GM21526 (cell line): Measurements from ENCODE around the gene GMPPB.
"Not testable (repeated sequence)": the region's sequence is repeated elsewhere in the genome, so short reads cannot be mapped to it uniquely, and the experiment has no call there.

ENCODE experiments used
- ATAC-seq: cut with Tn5 transposase; IDR thresholded peaks from one replicate; pipeline ENCODE4 v1.9.1; 2021; ENCODE audit warnings: moderate library complexity; ENCODE audit not compliant: unreplicated experiment, low FRiP score

GMPPB gene

DNA sequence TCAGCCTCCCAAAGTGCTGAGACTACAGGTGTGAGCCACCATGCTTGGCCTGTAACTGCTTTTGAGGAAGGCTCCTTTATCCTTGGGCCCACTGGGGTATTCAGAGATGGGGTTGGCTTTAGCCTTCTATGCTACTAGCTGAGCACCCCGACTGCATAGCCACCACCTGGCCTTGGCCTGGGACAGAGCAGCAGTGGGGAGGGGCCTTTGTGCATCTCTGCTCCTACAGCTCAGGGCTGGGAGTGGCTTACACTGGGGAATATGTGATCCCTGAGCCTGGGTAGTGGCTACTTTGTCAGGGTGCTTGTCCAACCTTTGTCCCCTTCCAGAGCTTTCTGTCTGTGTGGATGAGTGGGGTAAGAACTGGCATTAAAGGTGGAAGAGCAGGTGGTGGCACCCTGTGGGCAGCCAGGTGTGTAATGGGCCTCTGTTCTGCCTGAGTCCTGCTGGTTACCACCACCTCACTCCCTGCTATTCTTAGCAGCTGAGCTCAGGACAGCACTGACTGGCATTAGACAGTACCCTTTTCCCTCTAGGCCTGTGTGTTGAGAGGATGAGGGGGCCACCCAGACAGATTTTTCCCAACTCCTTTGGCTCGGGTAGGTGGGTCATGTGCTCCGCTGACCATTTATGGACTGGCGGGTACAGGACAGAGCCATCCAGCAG, 28.3 kb downstream of the GMPPB start:
- not testable (repeated sequence) for ATAC-seq

DNA sequence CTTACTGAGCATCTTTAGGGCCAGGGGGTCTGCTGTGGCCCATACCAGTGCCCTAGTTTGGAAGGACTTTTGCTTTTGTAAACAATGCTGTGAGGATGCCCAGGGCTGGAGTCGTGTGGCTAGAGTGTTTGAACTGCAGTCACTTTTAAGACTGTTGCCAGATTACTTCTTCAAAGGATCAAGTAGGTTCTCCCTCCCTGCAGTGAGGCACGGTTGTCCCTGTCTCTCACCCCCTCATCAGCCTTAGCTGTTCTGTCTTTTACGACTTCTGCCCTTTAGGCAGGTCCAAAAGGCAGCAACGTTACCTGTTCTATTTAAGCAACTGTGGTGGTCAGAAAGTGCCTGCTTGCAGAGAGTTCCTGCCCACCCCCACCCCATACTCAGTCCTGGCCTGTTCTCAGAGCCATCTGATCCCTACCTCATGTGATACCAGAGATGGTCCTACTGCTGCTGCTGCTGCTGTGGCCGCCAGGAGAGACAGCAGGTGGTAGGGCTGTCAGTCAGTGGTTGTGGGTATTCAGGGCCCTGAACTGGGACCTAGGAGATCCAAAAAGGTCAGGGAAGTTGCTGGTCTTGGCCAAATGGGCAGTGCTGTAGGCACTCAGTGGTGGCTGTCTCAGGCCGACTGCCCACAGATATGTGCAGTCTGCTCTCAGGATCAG, 29.2 kb downstream of the GMPPB start:
- not testable (repeated sequence) for ATAC-seq

DNA sequence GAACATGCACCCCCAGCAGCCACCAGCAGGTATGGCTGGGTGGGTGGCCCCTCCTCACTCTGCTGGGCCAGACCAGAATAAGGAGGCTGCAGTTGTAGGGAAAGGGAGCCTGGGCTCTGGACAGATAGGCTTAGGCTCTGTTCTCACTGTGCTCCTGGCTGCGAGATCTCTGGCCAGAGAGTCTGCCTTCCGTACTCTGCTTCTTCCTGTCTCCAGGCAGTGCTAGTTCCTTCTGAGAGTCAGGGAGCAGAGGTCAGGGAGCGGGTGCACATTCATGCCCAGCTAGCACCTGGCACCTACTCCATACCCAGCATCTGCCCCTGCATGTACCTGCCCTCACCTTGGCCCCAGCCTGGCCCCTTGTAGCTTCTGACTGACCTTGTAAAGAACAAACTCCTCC, 32.3 kb downstream of the GMPPB start:
- not testable (repeated sequence) for ATAC-seq

DNA sequence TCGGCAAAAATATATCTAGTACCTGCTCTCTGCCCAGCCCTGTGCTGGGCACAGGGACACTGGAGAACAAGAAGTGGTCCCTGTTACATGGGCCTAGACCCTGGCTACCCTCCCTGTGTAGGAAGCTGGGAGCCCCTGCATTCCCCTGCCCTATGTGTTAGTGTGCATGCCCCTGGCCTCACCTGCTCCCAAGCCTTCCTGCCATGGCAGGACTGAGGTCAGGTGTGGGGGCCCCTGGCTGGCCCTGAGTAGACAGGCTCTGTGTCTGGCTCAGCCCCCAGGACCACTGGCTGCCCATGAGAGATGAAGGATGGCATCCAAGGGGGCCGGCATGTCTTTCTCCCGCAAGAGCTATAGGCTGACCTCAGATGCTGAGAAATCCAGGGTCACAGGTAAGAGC, 32.9 kb downstream of the GMPPB start:
- not testable (repeated sequence) for ATAC-seq

DNA sequence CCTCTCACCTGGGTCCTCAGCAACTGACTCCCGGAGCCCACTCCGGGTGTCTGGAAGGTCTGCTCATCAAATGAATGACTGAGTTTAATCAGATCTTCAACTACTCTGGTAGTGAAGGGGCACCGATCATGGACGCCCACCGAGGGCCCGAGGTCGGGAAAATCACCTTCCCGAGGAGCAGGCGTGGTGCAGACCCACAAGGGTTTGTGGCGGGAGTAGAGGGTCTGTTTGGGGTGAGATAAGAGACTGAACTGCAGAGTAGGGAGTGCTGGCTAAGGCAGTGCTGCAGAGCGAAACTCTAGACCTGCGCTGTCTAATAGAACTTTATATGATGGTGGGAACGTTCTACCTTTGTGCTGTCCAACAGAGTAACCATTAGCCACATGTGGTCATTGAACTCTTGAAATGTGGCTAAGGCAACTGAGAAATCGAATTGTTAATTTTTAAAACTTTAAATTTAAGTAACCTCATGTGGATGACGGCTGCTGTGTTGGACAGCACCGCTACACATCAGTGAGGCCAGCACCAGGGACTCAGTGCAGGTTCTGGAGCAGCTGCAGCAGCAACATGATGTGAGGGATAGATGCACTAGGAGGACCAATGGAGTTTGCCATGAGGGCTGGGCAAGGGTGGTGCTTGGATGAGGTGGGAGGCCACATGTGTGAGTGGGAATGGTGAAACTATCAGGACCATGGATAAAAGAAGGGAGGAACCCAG, 33.7 kb downstream of the GMPPB start:
- ATAC-seq: not testable (repeated sequence)

DNA sequence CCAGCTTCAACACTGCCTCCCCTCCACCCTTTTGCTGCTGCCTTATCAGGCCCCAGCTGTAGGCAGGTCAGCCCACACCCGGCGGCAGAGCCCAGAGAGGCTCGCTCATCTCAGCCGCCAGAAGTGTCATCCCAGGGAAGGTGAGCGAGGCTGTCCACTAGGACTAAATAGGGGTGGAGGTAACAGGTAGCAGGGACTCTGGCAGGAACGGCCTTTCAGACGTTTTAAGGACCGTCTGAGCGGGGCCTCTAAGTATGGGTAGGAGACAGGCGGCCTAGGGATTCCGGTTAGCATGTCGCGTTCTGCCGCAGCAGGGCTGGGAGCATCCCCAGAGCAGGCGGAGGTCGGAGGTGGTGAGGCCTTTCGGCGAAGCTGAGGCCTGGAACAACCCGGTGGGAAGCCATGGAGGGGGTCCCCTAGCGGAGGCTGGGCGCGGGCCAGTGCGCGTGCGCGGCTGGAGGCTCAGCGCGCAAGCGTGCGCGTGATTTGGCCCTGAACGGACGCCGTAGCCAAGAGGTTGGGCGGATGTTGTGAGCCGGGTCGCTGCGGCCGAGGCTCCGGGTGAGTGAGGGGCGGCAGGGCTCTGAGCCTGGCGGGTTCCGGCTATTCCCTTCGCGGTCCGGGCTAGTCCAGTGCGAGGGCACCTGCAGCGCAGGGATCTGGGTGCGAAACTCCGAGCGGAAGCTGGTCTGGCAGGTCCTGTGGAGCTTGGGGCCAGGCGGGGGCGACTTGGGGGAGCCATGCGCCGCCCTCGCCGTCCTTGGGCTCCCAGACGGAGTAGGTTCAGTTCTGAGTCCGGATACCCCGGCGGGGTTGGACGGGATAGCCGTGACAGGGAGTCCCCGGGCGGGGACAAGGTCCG, 34.5 kb downstream of the GMPPB start, which contains the start of the genes MST1 and RNF123:
TSS of gene MST1 (minus strand) at position 429 of the 862 bp plus-strand sequence. CDS start 783 bp downstream, outside the sequence.
TSS of gene RNF123 (plus strand) at position 512 of the 862 bp plus-strand sequence. CDS start 1,609 bp downstream, outside the sequence.
- ATAC-seq: peak; percentile 58

DNA sequence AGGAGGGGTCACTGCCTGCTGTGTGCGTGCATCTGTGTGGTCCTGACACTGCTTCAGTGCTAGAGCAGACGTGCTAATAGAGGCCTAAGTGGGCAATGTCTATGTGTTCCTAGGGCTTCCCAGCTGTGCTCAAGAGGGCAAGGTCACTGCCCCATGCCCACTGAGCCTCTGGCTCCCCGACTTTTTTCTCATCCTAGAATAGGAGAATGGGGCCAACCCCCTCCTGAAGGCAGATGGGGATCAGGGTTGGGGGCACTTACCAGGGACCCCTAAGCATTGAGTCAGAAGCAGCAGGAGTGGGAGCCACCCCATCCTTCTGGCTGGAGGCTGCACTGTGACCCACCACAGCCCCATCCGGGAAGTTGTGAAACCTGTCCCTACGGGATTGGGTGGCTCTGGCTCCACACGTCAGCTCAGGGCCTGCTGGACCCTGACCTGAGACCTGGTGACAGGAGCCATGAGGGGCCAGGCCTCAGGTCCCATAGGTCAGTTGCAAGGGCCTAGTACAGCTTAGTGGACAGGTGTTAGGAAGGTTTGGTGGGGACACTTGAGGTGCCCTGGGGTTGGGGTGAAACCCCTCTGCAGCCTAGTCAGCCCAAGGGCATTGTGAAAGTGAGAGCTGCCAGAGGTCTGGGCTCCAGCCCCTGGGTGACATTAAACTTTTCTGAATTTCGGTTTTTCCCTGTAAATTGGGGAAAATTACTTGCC, 35.3 kb downstream of the GMPPB start:
- not testable (repeated sequence) for ATAC-seq

DNA sequence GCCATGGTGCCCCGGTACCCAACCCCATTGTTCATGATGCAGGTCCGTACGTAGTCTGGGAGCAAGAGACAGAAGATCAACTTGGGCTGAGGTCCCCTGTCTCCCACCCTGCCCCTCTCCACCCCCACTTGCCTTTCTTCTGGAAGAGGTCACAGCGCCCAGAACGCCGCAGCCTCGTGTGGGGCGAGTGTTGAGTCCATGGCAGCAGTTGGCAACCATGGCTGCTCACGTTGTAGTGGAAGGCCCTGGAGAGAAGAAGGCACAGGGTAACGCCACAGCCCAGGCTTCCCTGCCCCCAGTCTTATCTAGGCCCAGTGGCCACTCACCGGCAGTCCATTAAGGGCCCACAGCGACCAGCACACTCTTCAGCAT, 36.3 kb downstream of the GMPPB start:
- ATAC-seq: not testable (repeated sequence)

DNA sequence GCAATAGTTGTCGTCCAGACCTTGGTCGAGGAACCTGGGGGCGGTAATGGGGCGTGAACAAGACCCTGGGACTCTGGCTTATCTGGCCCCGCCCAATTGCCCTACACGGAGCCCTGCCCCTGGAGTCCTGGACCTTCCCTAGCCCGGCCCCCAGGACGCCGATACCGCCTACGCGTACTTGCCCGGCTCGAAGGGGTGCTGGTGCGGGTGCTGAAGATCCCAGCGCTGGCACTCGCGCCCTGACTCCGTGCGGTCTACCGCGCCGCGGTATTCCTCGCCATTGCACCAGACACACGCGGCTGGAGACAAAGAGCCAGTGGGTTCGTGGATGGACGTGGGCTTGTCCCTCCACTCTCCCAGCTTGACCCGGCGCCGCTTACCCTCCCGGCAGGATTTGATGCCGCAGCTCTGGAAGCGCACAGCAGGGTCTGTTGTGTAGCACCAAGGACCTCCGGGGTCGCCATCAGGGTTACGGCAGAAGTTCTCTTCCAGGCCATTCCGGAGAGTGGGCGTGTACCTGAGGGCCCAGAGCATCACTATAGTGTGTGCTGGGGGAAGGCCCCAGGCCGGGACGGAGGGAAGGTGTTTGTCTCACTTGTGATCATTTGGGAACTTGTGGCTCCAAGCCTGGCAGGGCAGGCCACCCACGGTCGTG, 36.9 kb downstream of the GMPPB start:
- not testable (repeated sequence) for ATAC-seq

DNA sequence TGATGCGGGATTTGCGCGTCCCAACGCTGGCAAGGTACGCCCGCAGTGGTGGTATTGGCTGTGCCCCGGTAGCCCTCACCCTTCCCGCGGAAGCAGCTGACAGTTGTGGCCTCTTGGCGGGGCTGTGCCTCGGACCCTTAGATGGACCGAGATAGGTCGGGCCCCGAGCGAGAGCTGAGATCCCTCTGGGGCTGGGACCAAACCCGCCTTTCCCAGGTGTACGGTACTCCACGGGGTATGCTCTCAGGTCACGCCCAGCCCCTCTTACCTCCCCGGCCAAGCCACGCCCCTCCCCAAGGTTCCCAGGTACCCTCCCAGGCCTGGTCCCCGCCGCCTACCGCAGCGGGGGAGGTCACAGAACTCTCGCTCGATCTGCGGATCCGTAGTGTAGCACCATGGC, 37.4 kb downstream of the GMPPB start:
- not testable (repeated sequence) for ATAC-seq

DNA sequence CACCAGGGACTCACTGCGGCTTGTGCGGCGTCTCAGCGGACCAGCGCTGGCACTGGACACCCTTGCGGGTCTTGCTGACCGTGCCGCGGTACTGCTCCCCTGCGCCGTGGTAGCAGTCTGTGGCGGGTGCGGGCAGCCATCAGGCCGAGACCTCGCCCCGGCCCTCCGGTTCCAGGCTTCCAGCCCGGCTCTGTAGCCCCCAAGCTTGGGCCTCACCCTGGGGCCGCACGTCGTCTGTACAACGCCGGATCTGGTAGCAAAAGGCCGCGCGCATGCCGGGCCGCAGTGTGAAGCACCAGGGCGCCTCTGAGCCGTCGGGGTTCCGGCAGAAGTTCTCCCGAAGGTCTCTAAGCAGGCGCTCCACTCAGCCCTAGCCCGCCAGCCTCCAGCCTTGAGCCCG, 37.9 kb downstream of the GMPPB start:
- not testable (repeated sequence) for ATAC-seq

DNA sequence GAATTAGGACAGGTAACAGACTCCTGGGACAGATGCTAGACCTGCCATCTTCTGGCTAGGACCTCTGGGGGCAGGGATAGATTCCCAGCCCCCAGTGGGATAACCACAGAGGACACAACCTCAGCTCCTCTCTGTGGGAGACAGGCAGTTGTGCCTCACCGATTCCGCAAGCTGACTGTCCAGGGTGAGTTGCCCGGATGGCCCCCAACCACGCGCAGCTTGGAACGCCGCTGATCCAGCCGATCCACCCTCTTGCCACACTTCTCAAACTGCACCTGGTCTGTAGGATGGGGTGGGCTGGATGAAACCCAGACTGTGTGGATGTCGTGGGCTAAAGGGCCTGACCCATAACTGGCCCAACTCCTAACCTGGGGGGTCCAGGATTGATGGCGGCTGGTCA, 38.6 kb downstream of the GMPPB start:
- ATAC-seq: not testable (repeated sequence)

DNA sequence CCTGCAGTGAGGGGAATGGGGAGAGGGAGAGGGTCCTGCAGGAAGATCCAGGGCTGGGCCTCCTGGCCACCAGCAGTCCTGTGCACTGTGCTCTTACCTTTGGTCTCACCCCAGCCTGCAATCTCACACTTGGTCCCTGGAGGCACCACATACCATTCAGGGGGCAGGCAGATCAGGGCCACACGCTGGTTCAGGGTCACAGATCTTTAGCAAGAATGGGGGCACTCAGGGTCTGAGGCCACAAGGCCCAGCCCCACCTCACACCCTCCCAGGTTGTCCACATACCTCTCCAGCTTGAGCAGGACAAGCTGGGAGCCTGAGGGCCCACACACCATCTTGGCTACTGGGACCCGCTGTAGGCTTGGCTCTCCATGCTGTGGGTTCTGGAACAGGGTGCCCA, 39.3 kb downstream of the GMPPB start:
- ATAC-seq: not testable (repeated sequence)

DNA sequence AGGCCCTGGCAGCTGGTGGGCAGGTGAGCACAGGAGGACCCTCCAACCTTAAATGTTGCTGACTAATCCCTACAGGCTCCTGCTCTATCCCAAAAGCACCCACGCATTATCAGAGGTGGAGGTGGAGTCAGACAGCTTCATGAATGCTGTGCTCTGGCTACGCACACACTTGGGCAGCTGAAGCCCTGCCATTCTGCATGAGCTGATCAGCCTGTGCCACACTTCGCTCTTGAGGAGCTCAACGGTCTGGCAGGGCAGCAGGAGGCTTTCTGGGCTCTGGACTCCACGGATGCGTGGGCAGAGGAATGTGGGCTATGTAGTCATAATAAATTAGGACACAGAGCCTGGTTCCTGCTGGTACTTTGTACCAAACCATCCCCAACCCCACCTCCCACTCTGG, 40.6 kb downstream of the GMPPB start:
- no peak for ATAC-seq

DNA sequence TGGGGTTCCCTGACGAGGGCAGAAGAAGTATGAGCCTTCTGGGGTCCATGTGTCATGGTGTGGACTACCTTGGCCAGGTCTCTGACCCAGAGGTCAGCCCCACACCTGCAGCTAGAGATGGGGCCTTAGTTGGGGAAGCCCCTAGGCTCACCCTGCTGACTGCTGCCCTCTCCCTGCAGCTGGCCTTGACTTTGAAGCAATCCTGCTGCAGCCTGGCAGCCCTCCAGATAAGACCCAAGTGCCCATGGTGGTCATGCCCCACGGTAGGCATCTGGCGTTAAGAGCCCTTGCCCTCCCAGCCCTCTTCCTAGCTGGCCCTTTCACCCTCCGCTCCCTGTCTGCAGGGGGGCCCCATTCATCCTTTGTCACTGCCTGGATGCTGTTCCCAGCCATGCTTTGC, 42.2 kb downstream of the GMPPB start:
- ATAC-seq: no peak

DNA sequence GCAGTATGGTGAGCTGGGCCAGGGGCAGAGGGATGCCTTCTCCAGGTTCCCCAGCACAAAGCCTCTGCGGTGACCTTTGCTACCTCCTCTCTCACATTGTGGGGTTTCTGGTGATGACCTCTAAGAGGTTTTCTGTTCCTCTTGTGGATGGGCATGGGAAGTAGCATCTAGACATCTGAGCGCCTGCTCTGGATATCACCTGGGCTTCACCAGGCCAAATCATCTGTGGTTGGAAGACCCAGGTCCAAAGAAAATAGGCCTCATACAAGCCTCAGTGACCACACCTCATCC, 42.6 kb downstream of the GMPPB start:
- ATAC-seq: no peak

DNA sequence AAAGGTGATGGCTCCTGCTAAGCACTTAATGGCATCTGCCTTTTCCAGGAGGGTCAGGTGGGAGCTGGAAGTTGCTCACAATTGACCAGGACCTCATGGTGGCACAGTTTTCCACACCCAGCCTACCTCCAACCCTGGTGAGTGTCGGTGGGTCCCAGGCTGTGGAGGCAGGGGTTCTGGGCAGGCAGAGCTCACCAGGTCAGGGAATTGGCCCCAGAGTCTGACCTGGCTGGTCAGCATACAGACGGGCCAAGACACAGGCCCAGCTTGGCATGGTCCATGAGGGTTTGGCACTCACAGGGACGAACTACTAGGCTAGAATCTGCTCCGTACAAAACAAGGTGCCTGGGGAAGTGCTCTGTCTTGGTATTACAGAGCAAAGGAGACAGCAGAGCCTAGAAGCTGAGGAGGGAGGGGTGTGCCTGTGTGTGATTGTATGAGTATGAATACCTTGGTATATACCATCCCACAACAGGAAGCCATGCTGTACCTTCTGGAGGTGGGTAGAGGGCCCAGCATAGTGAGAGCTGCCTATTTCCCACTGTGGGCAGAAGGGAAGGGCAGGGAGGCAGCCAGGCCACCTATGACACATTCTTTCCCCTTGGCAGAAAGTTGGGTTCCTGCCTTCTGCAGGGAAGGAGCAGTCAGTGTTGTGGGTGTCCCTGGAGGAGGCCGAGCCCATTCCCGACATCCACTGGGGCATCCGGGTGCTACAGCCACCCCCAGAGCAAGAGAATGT, 43.1 kb downstream of the GMPPB start:
- ATAC-seq: no peak

DNA sequence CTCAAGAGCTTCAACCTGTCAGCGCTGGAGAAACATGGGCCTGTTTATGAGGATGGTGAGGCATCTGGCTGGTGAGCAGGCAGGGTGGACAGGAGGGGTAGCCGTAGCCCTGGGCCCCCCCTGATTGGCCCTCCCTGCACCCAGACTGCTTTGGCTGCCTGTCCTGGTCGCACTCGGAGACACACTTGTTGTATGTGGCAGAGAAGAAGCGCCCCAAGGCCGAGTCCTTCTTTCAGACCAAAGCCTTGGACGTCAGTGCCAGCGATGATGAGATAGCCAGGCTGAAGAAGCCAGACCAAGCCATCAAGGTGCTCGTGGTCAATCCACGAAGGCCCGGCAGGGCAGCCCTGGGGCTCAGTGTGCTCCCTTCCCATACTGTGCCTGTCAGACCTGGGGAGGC, 47.8 kb downstream of the GMPPB start:
- no peak for ATAC-seq

DNA sequence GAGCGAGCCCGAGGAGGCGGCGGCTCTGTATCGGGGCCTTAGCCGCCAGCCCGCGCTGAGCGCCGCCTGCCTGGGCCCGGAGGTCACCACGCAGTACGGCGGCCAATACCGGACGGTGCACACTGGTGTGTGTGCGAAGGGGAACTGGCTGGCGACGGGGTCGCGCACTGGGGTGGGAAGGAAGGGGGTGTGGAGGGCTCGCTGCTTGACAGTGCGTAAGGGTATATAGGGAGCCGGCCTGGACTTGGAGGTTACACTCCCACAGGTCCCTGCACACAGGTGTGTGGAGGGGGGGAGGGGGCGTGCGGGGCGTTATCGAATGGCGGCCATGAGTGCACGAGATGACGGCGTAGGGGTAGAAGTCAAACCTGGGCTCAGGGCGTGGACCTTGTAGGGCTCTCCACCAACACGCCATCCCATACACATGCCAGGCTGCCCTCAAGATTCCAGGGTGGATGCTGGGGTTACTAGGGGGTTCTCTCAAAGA, 49.2 kb downstream of the GMPPB start:
- peak; percentile 31 for ATAC-seq
